Smooth muscle cell (in vitro differentiated cells): Measurements from ENCODE around the gene AMOT. TPM values are rescaled to one million over a fixed set of nuclear protein-coding genes. Genes with fewer than 3 reads are reported as not detected.

Experiments
- DNase-seq: peaks from one replicate; lab custom pipeline; 2025; ENCODE audit not compliant: unreplicated experiment; lab: John Stamatoyannopoulos, UW
- H2AFZ ChIP-seq: fragments of 200-600 bp; sonication (generic); 2 replicates; pipeline ENCODE4 v1.6.0; 2016; ENCODE audit warnings: antibody characterized with exemption, low read depth, mild to moderate bottlenecking
- H3F3A ChIP-seq: fragments of 200-600 bp; sonication (generic); 2 replicates; pipeline ENCODE4 v1.6.0; 2017; ENCODE audit warnings: antibody characterized with exemption, low read depth
- H3K27ac ChIP-seq: fragments of 200-600 bp; sonication (generic); 2 replicates; pipeline ENCODE4 v1.5.1; 2016; ENCODE audit warnings: low read depth, mild to moderate bottlenecking
- H3K27me3 ChIP-seq: fragments of 200-600 bp; sonication (generic); 2 replicates; pipeline ENCODE4 v1.6.1; 2016; ENCODE audit warnings: low read depth, mild to moderate bottlenecking
- H3K36me3 ChIP-seq: fragments of 200-600 bp; sonication (generic); 2 replicates; pipeline ENCODE4 v1.5.1; 2016; ENCODE audit warnings: low read depth
- H3K4me1 ChIP-seq: fragments of 200-600 bp; sonication (generic); 2 replicates; pipeline ENCODE4 v1.5.1; 2016; ENCODE audit warnings: low read depth
- H3K4me2 ChIP-seq: fragments of 200-600 bp; sonication (generic); 2 replicates; pipeline ENCODE4 v1.6.0; 2016; ENCODE audit warnings: mild to moderate bottlenecking
- H3K4me3 ChIP-seq: fragments of 200-600 bp; sonication (generic); 2 replicates; pipeline ENCODE4 v1.5.1; 2016; ENCODE audit warnings: mild to moderate bottlenecking
- H3K79me2 ChIP-seq: fragments of 200-600 bp; sonication (generic); 2 replicates; pipeline ENCODE4 v1.6.0; 2016; ENCODE audit warnings: low read depth, mild to moderate bottlenecking
- H3K9ac ChIP-seq: fragments of 200-600 bp; sonication (generic); 2 replicates; pipeline ENCODE4 v1.6.0; 2016; ENCODE audit warnings: low read depth
- H3K9me3 ChIP-seq: fragments of 200-600 bp; sonication (generic); replicated peaks from 2 replicates; pipeline ENCODE4 v1.5.1; 2016; ENCODE audit warnings: low read depth
- H4K20me1 ChIP-seq: fragments of 200-600 bp; sonication (generic); 2 replicates; pipeline ENCODE4 v1.6.0; 2016; ENCODE audit warnings: low read depth
- CTCF ChIP-seq: fragments of 200-600 bp; sonication (generic); IDR thresholded peaks from 2 replicates; pipeline ENCODE4 v1.5.1; 2017; ENCODE audit warnings: borderline replicate concordance, mild to moderate bottlenecking, antibody characterized with exemption; ENCODE audit not compliant: insufficient read depth, poor library complexity, severe bottlenecking
- WGBS: methylation state at CpG from one replicate; pipeline ENCODE4 v1.1.7; 2016; ENCODE audit warnings: low lambda C conversion rate; 5-methylcytosine and 5-hydroxymethylcytosine counted together
- polyA plus RNA-seq: library from polyadenylated mRNA; unstranded; fragments of >200 nt; fragmentation: Nextera tagmentation; extraction: Ambion mirVana; gene quantifications from 2 replicates; pipeline ENCODE4 v1.2.1, GENCODE V29; 2016
- total RNA-seq: library from RNA; depleted of rRNA; stranded (reverse); fragments of >200 nt; gene quantifications from 2 replicates; pipeline ENCODE4 v1.2.3, GENCODE V29; 2014

Gene AMOT
- total and polyA plus RNA-seq, 2 experiments from 2014 or later: 10.0 to 66.6 TPM

GRCh38 chrX:112814496-112814895, 26.1 kb downstream of the AMOT start:
- no peak for TF ChIP-seq CTCF
- no peak overlapping the region for H3K27ac ChIP-seq
- no peaks in the 10 kb centered on the region for H3K27me3 ChIP-seq
- H3K4me3 ChIP-seq: no peak overlapping the region
- H3K79me2 ChIP-seq: no peaks in the 10 kb centered on the region
- H3F3A ChIP-seq: no peaks in the 10 kb centered on the region
- DNase-seq: no peak
- H3K36me3 ChIP-seq: no peaks in the 10 kb centered on the region
- H2AFZ ChIP-seq: no peak overlapping the region
- H3K4me1 ChIP-seq: peaks cover 24% of the 10 kb centered on the region
- 90% methylated on average over 2 of the region's 2 CpGs for WGBS
- no peaks in the 10 kb centered on the region for H3K9me3 ChIP-seq
- H3K9ac ChIP-seq: no peak overlapping the region
- no peak overlapping the region for H3K4me2 ChIP-seq
- H4K20me1 ChIP-seq: no peaks in the 10 kb centered on the region

GRCh38 chrX:112812741-112813140, 27.9 kb downstream of the AMOT start:
- Histone ChIP-seq H3K36me3 (no peaks in the 10 kb centered on the region), H3K9me3 (no peaks in the 10 kb centered on the region), H3K27ac (no peak overlapping the region), H3K4me2 (no peak overlapping the region), H3K27me3 (no peaks in the 10 kb centered on the region), H3K4me3 (no peak overlapping the region), H3K9ac (no peak overlapping the region), H3K4me1 (peaks cover 27% of the 10 kb centered on the region), H2AFZ (no peak overlapping the region), H3K79me2 (no peaks in the 10 kb centered on the region), H4K20me1 (no peaks in the 10 kb centered on the region), H3F3A (no peaks in the 10 kb centered on the region)
- DNase-seq: no peak
- TF ChIP-seq CTCF: no peak
- WGBS: 89% methylated on average over 4 of the region's 4 CpGs

DNA sequence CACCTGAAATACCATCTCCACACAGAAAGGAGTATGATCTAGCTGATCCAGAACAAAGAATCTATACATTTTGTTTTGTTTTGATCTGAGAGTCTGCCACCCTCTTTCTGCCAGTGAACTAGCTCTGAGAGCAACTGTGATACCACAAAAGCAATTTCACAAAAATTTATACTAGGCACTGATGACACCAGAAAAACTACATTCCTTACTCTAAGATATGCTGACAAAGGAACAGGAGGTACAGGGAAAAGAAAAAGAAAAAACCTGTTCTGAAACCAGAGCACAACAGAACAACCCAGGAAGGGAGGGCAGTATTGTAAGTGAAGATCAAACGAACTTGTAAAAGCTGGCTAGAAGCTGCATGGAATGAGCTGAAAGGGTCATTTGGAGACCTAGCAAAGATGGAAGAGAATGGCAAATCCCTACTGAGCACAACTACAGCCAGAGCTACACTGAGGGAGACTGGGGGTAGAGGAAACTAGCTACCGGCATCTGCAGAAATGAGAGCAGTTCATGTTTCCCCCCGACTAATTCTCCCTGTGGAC, 31.9 kb downstream of the AMOT start:
- Histone ChIP-seq H3K9ac (no peak overlapping the region), H3K4me3 (no peak overlapping the region), H3F3A (no peaks in the 10 kb centered on the region), H3K27me3 (no peaks in the 10 kb centered on the region), H3K4me2 (no peak overlapping the region), H2AFZ (no peak overlapping the region), H4K20me1 (no peaks in the 10 kb centered on the region), H3K27ac (peak overlapping the region; percentile 53), H3K4me1 (peaks cover 18% of the 10 kb centered on the region), H3K79me2 (no peaks in the 10 kb centered on the region), H3K9me3 (no peaks in the 10 kb centered on the region), H3K36me3 (no peaks in the 10 kb centered on the region)
- 45% methylated on average over 3 of the region's 3 CpGs for whole genome bisulfite sequencing
- DNase-seq: no peak
- no peak for TF ChIP-seq CTCF

DNA sequence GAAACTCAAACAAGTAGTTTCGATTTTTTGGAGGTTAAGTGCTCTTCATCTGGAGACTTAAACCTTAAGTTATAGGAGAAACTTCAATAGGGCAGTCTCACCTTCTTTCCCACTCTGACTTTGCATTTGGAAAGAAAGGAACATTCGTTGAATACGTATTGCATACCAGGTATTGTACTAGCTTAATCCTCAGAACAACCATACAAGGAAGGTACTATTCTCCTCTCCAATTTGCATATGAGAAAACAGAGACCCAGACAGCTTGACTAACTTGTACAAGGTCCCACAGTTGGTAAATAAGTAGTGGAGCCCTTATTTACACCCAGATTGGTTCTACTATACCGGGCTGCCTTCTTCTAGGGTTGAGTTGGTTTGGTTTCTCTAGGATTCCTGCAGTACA, 32.6 kb downstream of the AMOT start:
- 76% methylated on average over 4 of the region's 4 CpGs for WGBS
- H4K20me1 ChIP-seq: no peaks in the 10 kb centered on the region
- no peak for DNase-seq

More for the DNA sequence above, 32.6 kb downstream of the AMOT start:
- H3K27me3 ChIP-seq: no peaks in the 10 kb centered on the region
- no peak overlapping the region for H3K4me2 ChIP-seq
- H3K27ac ChIP-seq: peak overlapping the region; percentile 53
- no peaks in the 10 kb centered on the region for H3K79me2 ChIP-seq
- no peak for TF ChIP-seq CTCF
- H2AFZ ChIP-seq: no peak overlapping the region
- H3K36me3 ChIP-seq: no peaks in the 10 kb centered on the region
- H3F3A ChIP-seq: no peaks in the 10 kb centered on the region
- no peak overlapping the region for H3K9ac ChIP-seq
- H3K4me1 ChIP-seq: peaks cover 18% of the 10 kb centered on the region
- no peaks in the 10 kb centered on the region for H3K9me3 ChIP-seq
- H3K4me3 ChIP-seq: no peak overlapping the region
